Kidney epithelial cell (primary cell): ENCODE data around the gene BARHL1. TPM values are rescaled to one million over a fixed set of nuclear protein-coding genes. Genes with fewer than 3 reads are reported as not detected.

Source experiments
- DNase-seq: peaks from one replicate; pipeline ENCODE4 v3.0.0-alpha.2; 2010; ENCODE audit warnings: low read depth
- H3K27me3 ChIP-seq: 2 replicates; pipeline ENCODE4 v1.6.0; 2011; ENCODE audit warnings: low read length; ENCODE audit not compliant: control insufficient read depth, insufficient read depth
- H3K36me3 ChIP-seq: 2 replicates; pipeline ENCODE4 v1.5.1; 2011; ENCODE audit warnings: low read length; ENCODE audit not compliant: control insufficient read depth, insufficient read depth
- H3K4me3 ChIP-seq: 2 replicates; pipeline ENCODE4 v1.5.1; 2011; ENCODE audit warnings: low read depth, mild to moderate bottlenecking, control low read depth, low read length
- CTCF ChIP-seq: IDR thresholded peaks from 2 replicates; pipeline ENCODE4 v1.5.1; 2011; ENCODE audit warnings: mild to moderate bottlenecking, moderate library complexity, low read length, control low read depth, inconsistent platforms; ENCODE audit not compliant: insufficient read depth, poor library complexity, severe bottlenecking
- total RNA-seq: library from RNA; depleted of rRNA; stranded (reverse); fragments of >200 nt; gene quantifications from 2 replicates; pipeline ENCODE4 v1.2.3, GENCODE V29; 2015

Gene BARHL1
- total RNA-seq, 1 donor from 2014 or later = not detected

- H3K36me3 ChIP-seq = no peaks in the 10 kb centered on the region
- TF ChIP-seq CTCF = no peak
- H3K4me3 ChIP-seq = no peak overlapping the region
- peaks cover 98% of the 10 kb centered on the region for H3K27me3 ChIP-seq
- DNase-seq = no peak
Observed at GRCh38 chr9:132585954-132586829, 3.8 kb downstream of the BARHL1 start.

GRCh38 chr9:132586830-132587591 is 4.6 kb downstream of the BARHL1 start:
- H3K27me3 ChIP-seq = peaks cover 94% of the 10 kb centered on the region
- no peaks in the 10 kb centered on the region for H3K36me3 ChIP-seq
- no peak for DNase-seq
- TF ChIP-seq CTCF = no peak
- H3K4me3 ChIP-seq = no peak overlapping the region

- Histone ChIP-seq H3K27me3 (peaks cover 90% of the 10 kb centered on the region), H3K4me3 (no peak overlapping the region), H3K36me3 (no peaks in the 10 kb centered on the region)
- TF ChIP-seq CTCF = no peak
- DNase-seq = no peak
Observed at GRCh38 chr9:132587592-132587955, 5.2 kb downstream of the BARHL1 start.

- Histone ChIP-seq H3K4me3 (no peak overlapping the region), H3K36me3 (no peaks in the 10 kb centered on the region), H3K27me3 (peaks cover 85% of the 10 kb centered on the region)
- no peak for DNase-seq
- TF ChIP-seq CTCF = no peak
Observed at GRCh38 chr9:132588098-132588497, 5.7 kb downstream of the BARHL1 start.

- no peak for DNase-seq
- Histone ChIP-seq H3K27me3 (peaks cover 80% of the 10 kb centered on the region), H3K4me3 (no peak overlapping the region), H3K36me3 (no peaks in the 10 kb centered on the region)
- TF ChIP-seq CTCF = no peak
Observed at GRCh38 chr9:132588501-132589147, 6.2 kb downstream of the BARHL1 start.
